ENCODE measurements around the gene MGMT. TPM values are rescaled to one million over a fixed set of nuclear protein-coding genes. Genes with fewer than 3 reads are reported as not detected.

The MGMT gene
- total RNA-seq, 4 donors from 2014 or later: 16.5 to 37.5 (median 32.1) TPM

- H3K27ac ChIP-seq: no peak overlapping the region
- no peak for ATAC-seq
These were observed 232.8 kb downstream of the MGMT start for GRCh38 chr10:129699722-129700340.

GRCh38 chr10:129702605-129703004, 235.6 kb downstream of the MGMT start:
- no peaks in the 10 kb centered on the region for H3K27me3 ChIP-seq
- peaks cover 0 to 6% of the 10 kb centered on the region in 2 donors for H3K36me3 ChIP-seq
- no peak overlapping the region for H3K4me3 ChIP-seq
- H3K9me3 ChIP-seq: no peaks in the 10 kb centered on the region
- ATAC-seq: no peak
- H3K4me1 ChIP-seq: peaks cover 0 to 5% (median 0%) of the 10 kb centered on the region in 3 donors
- H3K27ac ChIP-seq: no peak overlapping the region
- TF ChIP-seq POLR2A (IDR thresholded peaks at IDR 0.05): no peak
- no peak for TF ChIP-seq EP300 (IDR thresholded peaks at IDR 0.05)
- TF ChIP-seq POLR2AphosphoS5 (IDR thresholded peaks at IDR 0.05): no peak
- 95 to 97% methylated on average over 6 to 10 of the region's 17 CpGs for WGBS, 2 donors (ENCODE audit: low coverage in 1 of 2)

More at GRCh38 chr10:129699722-129700340, 232.8 kb downstream of the MGMT start:
- TF ChIP-seq CTCF (IDR thresholded peaks at IDR 0.05) (no peak), POLR2AphosphoS5 (IDR thresholded peaks at IDR 0.05) (no peak), EP300 (IDR thresholded peaks at IDR 0.05) (no peak), POLR2A (IDR thresholded peaks at IDR 0.05) (no peak)
- H3K4me1 ChIP-seq: peaks cover 0 to under 1% (median 0%) of the 10 kb centered on the region in 3 donors
- H3K27me3 ChIP-seq: no peaks in the 10 kb centered on the region
- H3K36me3 ChIP-seq: no peaks in the 10 kb centered on the region
- H3K9me3 ChIP-seq: no peaks in the 10 kb centered on the region
- no peak overlapping the region for H3K4me3 ChIP-seq
- WGBS, 2 donors (ENCODE audit: low coverage in 1 of 2): 81 to 94% methylated on average over 14 to 15 of the region's 15 CpGs

GRCh38 chr10:129703287-129704137, 236.5 kb downstream of the MGMT start:
- H3K4me1 ChIP-seq: peaks cover 0 to 14% (median 0%) of the 10 kb centered on the region in 3 donors
- H3K4me3 ChIP-seq: no peak overlapping the region
- ATAC-seq: no peak
- H3K27ac ChIP-seq: no peak overlapping the region
- no peaks in the 10 kb centered on the region for H3K27me3 ChIP-seq
- 87 to 88% methylated on average over 5 to 8 of the region's 26 CpGs for WGBS, 2 donors (ENCODE audit: low coverage in 1 of 2)
- TF ChIP-seq POLR2AphosphoS5 (IDR thresholded peaks at IDR 0.05): no peak
- TF ChIP-seq EP300 (IDR thresholded peaks at IDR 0.05): no peak
- peaks cover 0 to 11% of the 10 kb centered on the region in 2 donors for H3K36me3 ChIP-seq
- no peaks in the 10 kb centered on the region for H3K9me3 ChIP-seq

- H3K27ac ChIP-seq: no peak overlapping the region
- no peaks in the 10 kb centered on the region for H3K9me3 ChIP-seq
- TF ChIP-seq POLR2AphosphoS5 (IDR thresholded peaks at IDR 0.05): no peak
- no peak for TF ChIP-seq POLR2A (IDR thresholded peaks at IDR 0.05)
- TF ChIP-seq CTCF (IDR thresholded peaks at IDR 0.05): no peak
- no peak for TF ChIP-seq EP300 (IDR thresholded peaks at IDR 0.05)
- WGBS, 2 donors (ENCODE audit: low coverage in 1 of 2): 96 to 97% methylated on average over 8 to 11 of the region's 16 CpGs
- H3K27me3 ChIP-seq: no peaks in the 10 kb centered on the region
- H3K36me3 ChIP-seq: peaks cover 0 to 18% of the 10 kb centered on the region in 2 donors
- H3K4me1 ChIP-seq: peaks cover 0 to 16% (median 0%) of the 10 kb centered on the region in 3 donors
- ATAC-seq: no peak
- no peak overlapping the region for H3K4me3 ChIP-seq
These were observed 237.2 kb downstream of the MGMT start for GRCh38 chr10:129704225-129704624.

GRCh38 chr10:129704786-129705525, 237.9 kb downstream of the MGMT start:
- H3K27me3 ChIP-seq: no peaks in the 10 kb centered on the region
- no peaks in the 10 kb centered on the region for H3K9me3 ChIP-seq
- 77 to 89% methylated on average over 11 to 15 of the region's 25 CpGs for WGBS, 2 donors (ENCODE audit: low coverage in 1 of 2)
- peaks cover 0 to 16% (median 0%) of the 10 kb centered on the region in 3 donors for H3K4me1 ChIP-seq
- no peak overlapping the region for H3K4me3 ChIP-seq
- H3K36me3 ChIP-seq: peaks cover 0 to 24% of the 10 kb centered on the region in 2 donors
- TF ChIP-seq EP300 (IDR thresholded peaks at IDR 0.05) (no peak), POLR2A (IDR thresholded peaks at IDR 0.05) (no peak), POLR2AphosphoS5 (IDR thresholded peaks at IDR 0.05) (no peak), CTCF (IDR thresholded peaks at IDR 0.05) (no peak)
- no peak for ATAC-seq
- H3K27ac ChIP-seq: no peak overlapping the region
